ENCODE data around the gene METTL23.

DNA sequence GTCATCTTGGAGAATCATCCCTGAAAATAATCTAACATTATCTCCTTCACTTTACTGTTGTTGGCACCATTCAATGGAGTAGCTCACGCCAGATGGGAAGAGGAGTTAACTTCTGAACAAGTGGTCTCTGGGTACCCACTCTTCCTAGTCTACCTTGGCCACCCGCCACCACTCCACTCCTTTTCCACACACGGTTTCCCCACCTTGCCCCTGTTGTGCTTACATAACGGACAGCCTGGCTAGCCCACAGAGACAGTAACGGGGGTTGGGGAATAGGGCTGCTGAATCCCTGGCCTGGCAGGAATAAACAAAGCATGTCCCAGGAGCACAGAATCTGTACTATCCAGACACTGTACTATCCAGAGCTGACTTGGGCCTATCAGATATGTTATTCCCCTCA is 12.3 kb upstream of the METTL23 start:
- TF ChIP-seq POLR2AphosphoS5 (IDR thresholded peaks at IDR 0.05; ENCODE audit: borderline replicate concordance, low read depth, low read length) (no peak), EZH2 (IDR thresholded peaks at IDR 0.05) (no peak), FOXP2 (optimal IDR thresholded peaks at IDR 0.05; ENCODE audit: control extremely low read depth, extremely low read length, insufficient read depth) (no peak)
